Gastrocnemius medialis (tissue), 4 donors: ENCODE measurements around the gene CYLD. TPM values are rescaled to one million over a fixed set of nuclear protein-coding genes. Genes with fewer than 3 reads are reported as not detected.

ENCODE experiments used
- ATAC-seq, 2 donors: fragments of 150-250 bp; one replicate each; pipeline ENCODE4 v1.9.1; 2016
- DNase-seq, 2 donors: peaks; one replicate each; pipeline ENCODE4 v3.0.0-alpha.2; 2019
- H3K27ac ChIP-seq, 4 donors: fragments of 200-600 bp; sonication (generic); 1 replicate in 1 of 4; 2 replicates in 3 of 4; pipeline ENCODE4 v1.5.1; 2016 to 2018; ENCODE audit warnings: mild to moderate bottlenecking in 2 of 4, moderate library complexity in 1 of 4
- H3K27me3 ChIP-seq, 3 donors: fragments of 200-600 bp; sonication (generic) in 2 of 3; 1 replicate in 1 of 3; 2 replicates in 2 of 3; pipeline versions ENCODE4 v1.5.1 to v1.6.0; 2016 to 2019; ENCODE audit warnings: mild to moderate bottlenecking in 1 of 3, moderate library complexity in 1 of 3
- H3K36me3 ChIP-seq, 2 donors: fragments of 200-600 bp; sonication (generic) in 1 of 2; one replicate each; pipeline ENCODE4 v1.5.1; 2017 to 2018
- H3K4me1 ChIP-seq, 2 donors: fragments of 200-600 bp; sonication (generic) in 1 of 2; one replicate each; pipeline ENCODE4 v1.5.1; 2016 to 2017; ENCODE audit warnings: mild to moderate bottlenecking in 2 of 2
- H3K4me3 ChIP-seq, 4 donors: fragments of 200-600 bp; sonication (generic) in 3 of 4; 1 replicate in 1 of 4; 2 replicates in 3 of 4; pipeline ENCODE4 v1.5.1; 2016 to 2019; ENCODE audit warnings: mild to moderate bottlenecking in 2 of 4
- H3K9me3 ChIP-seq, 3 donors: fragments of 200-600 bp; sonication (generic) in 2 of 3; 1 replicate in 1 of 3; 2 replicates in 2 of 3; pipeline ENCODE4 v1.5.1; 2016 to 2019
- CTCF ChIP-seq, 5 experiments: fragments of 450-650 bp in 3 of 5; fragments of 200-600 bp in 2 of 5; sonication (generic) in 2 of 5; IDR thresholded peaks in 4 of 5; conservative IDR thresholded peaks in 1 of 5; 1 replicate in 4 of 5; 2 replicates in 1 of 5; pipeline ENCODE4 v1.5.1; 2016 to 2019; ENCODE audit warnings: antibody characterized with exemption in 5 of 5, mild to moderate bottlenecking in 3 of 5, moderate library complexity in 3 of 5
- POLR2A ChIP-seq, 2 donors: fragments of 450-650 bp; IDR thresholded peaks; one replicate each; pipeline ENCODE4 v1.6.1; 2017; ENCODE audit warnings: antibody characterized with exemption in 2 of 2, mild to moderate bottlenecking in 2 of 2, moderate library complexity in 2 of 2
- in situ Hi-C, 4 donors: fragments of 200-750 bp; cut with MboI; loops; one replicate each; pipeline versions ENCODE4 v1.15.0 to v1.8.0; 2017; ENCODE audit warnings: low sequenced_read_pairs in 4 of 4
- intact Hi-C: fragments of 100-400 bp; cut with DNase I; formaldehyde crosslinking; loops from one replicate; pipeline ENCODE4 v1.15.1; 2023; ENCODE audit warnings: low total_unique reads
- total RNA-seq, 4 donors: library from RNA; depleted of rRNA; stranded (reverse); fragments of >200 nt; gene quantifications; one replicate each; pipeline versions ENCODE4 v1.1.0 to v1.2.3, GENCODE V29; 2016

Gene CYLD
- total RNA-seq, 4 donors from 2014 or later, result 49.2 to 177 (median 135) TPM

DNA sequence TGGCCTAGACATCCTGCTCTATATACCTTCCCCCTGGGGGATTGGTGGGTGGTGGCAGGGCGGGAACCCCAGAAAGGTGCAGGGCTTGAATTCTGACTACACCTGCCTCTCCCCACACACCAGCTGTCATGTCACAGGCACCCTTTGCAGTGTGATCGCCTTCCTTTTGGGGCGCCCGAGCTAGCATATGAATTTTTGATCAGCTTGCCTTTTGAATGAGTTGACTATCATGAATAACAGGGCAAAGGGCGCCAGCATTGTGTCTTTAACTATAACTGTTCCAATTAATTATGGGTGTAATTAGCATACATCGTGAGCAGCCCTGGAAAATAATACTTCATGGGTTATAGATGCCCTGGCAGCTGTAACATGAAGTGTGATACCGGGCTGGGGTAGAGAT lies 72.7 kb downstream of the CYLD start:
- no peak for DNase-seq
- H3K27me3 ChIP-seq, result no peaks in the 10 kb centered on the region
- no peak for ATAC-seq
- no peak overlapping the region for H3K27ac ChIP-seq
- H3K9me3 ChIP-seq, result no peaks in the 10 kb centered on the region
- H3K4me3 ChIP-seq, result no peak overlapping the region
- H3K4me1 ChIP-seq, result no peaks in the 10 kb centered on the region
- intact Hi-C loops (no loop called here), in situ Hi-C loops (loop anchor here in 2 of 4 donors (25.0 kb wide), 2 partner anchors 427 to 452 kb away; partner anchors contain the start of gene BRD7 (in 1 of the 2))
- TF ChIP-seq POLR2A (IDR thresholded peaks at IDR 0.05) (no peak), CTCF (IDR thresholded peaks at IDR 0.05 in 4 of 5, conservative IDR thresholded peaks at IDR 0.05 in 1 of 5) (no peak)
- no peaks in the 10 kb centered on the region for H3K36me3 ChIP-seq

DNA sequence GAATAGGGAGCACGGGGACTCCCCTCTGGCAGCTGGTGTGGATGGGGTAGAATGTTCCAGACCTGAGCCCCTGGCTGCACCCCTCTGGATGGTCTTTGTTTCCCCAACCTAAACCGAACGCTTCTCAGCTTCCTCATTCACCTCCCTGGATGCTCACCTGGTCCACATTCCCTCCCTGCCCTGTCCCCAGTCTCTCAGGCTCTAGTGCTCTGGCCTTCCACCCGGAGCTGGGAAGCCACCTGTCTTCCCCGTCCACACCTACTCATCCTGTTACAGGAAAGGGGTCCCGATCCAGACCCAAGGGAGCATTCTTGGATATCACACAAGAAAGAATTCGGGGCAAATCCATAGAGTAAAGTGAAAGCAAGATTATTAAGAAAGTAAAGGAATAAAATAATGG lies 73.5 kb downstream of the CYLD start:
- H3K4me3 ChIP-seq, result no peak overlapping the region
- TF ChIP-seq POLR2A (IDR thresholded peaks at IDR 0.05) (no peak), CTCF (IDR thresholded peaks at IDR 0.05 in 4 of 5, conservative IDR thresholded peaks at IDR 0.05 in 1 of 5) (no peak)
- DNase-seq (no peak), ATAC-seq (no peak)
- intact Hi-C loops, result no loop called here
- no peaks in the 10 kb centered on the region for H3K27me3 ChIP-seq
- H3K9me3 ChIP-seq, result no peaks in the 10 kb centered on the region
- no peaks in the 10 kb centered on the region for H3K36me3 ChIP-seq
- no peak overlapping the region for H3K27ac ChIP-seq
- in situ Hi-C loops, result loop anchor here in 2 of 4 donors (25.0 kb wide), 2 partner anchors 428 to 453 kb away; partner anchors contain the start of gene BRD7 (in 1 of the 2)
- H3K4me1 ChIP-seq, result no peaks in the 10 kb centered on the region

GRCh38 chr16:50816901-50817555 lies 75.1 kb downstream of the CYLD start:
- DNase-seq (no peak), ATAC-seq (no peak)
- Histone ChIP-seq H3K27me3 (no peaks in the 10 kb centered on the region), H3K36me3 (no peaks in the 10 kb centered on the region), H3K9me3 (no peaks in the 10 kb centered on the region), H3K27ac (no peak overlapping the region), H3K4me3 (no peak overlapping the region), H3K4me1 (no peaks in the 10 kb centered on the region)
- intact Hi-C loops, result no loop called here
- TF ChIP-seq POLR2A (IDR thresholded peaks at IDR 0.05), result no peak
- no peak for TF ChIP-seq CTCF (IDR thresholded peaks at IDR 0.05 in 4 of 5, conservative IDR thresholded peaks at IDR 0.05 in 1 of 5)
- in situ Hi-C loops, result loop anchor here in 2 of 4 donors (25.0 kb wide), 2 partner anchors 430 to 455 kb away; partner anchors contain the start of gene BRD7 (in 1 of the 2)

DNA sequence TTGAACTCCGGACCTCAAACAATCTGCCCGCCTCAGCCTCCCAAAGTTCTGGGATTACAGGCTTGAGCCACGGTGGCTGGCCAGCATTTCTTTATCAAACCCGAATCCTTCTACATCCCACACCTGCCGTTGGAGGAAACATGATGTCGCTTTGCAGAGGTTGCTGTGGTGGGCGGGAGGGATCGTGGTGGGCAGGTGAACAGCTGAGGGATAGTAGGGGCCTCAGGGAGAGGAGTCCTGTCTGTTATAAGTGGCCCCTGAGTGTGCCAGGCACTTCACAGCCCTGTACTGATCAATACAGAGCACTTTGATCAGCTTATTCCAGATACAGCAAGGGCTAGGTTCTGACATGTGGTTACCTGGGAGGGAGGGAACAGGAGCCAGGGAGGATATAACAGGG lies 76.5 kb downstream of the CYLD start:
- in situ Hi-C loops, result loop anchor here in 2 of 4 donors (25.0 kb wide), 2 partner anchors 431 to 456 kb away; partner anchors contain the start of gene BRD7 (in 1 of the 2)

More for the DNA sequence above, 76.5 kb downstream of the CYLD start:
- Histone ChIP-seq H3K4me1 (no peaks in the 10 kb centered on the region), H3K9me3 (no peaks in the 10 kb centered on the region), H3K36me3 (no peaks in the 10 kb centered on the region), H3K4me3 (no peak overlapping the region), H3K27ac (no peak overlapping the region), H3K27me3 (no peaks in the 10 kb centered on the region)
- ATAC-seq (no peak), DNase-seq (no peak)
- TF ChIP-seq POLR2A (IDR thresholded peaks at IDR 0.05), result no peak
- no peak for TF ChIP-seq CTCF (IDR thresholded peaks at IDR 0.05 in 4 of 5, conservative IDR thresholded peaks at IDR 0.05 in 1 of 5)
- intact Hi-C loops, result no loop called here
